ENCODE results near the gene ROR1.
"Not testable (repeated sequence)": the region's sequence is repeated elsewhere in the genome, so short reads cannot be mapped to it uniquely, and the experiment has no call there.

ROR1 gene

GRCh38 chr1:64186138-64186897 is 412.5 kb downstream of the ROR1 start:
- DNase-seq (ENCODE audit: low spot score): no peak

GRCh38 chr1:64186898-64187280 is 413.1 kb downstream of the ROR1 start:
- no peak for DNase-seq (ENCODE audit: low spot score)

- peak; percentile 37 for DNase-seq (ENCODE audit: low spot score)
Observed at GRCh38 chr1:64187646-64188045, 413.8 kb downstream of the ROR1 start.

- DNase-seq (ENCODE audit: low spot score): no peak
Observed at GRCh38 chr1:64192290-64192689, 418.5 kb downstream of the ROR1 start.

GRCh38 chr1:64194168-64195080 is 420.6 kb downstream of the ROR1 start:
- DNase-seq (ENCODE audit: low spot score): no peak

- DNase-seq (ENCODE audit: low spot score): no peak
Observed at GRCh38 chr1:64195081-64195395, 421.2 kb downstream of the ROR1 start.

GRCh38 chr1:64196074-64196870 is 422.5 kb downstream of the ROR1 start:
- no peak for DNase-seq (ENCODE audit: low spot score)

GRCh38 chr1:64197076-64197475 is 423.3 kb downstream of the ROR1 start:
- DNase-seq (ENCODE audit: low spot score): no peak

- no peak for DNase-seq (ENCODE audit: low spot score)
Observed at GRCh38 chr1:64199154-64199553, 425.3 kb downstream of the ROR1 start.

- DNase-seq (ENCODE audit: low spot score): no peak
Observed at GRCh38 chr1:64200064-64200463, 426.2 kb downstream of the ROR1 start.

- no peak for DNase-seq (ENCODE audit: low spot score)
Observed at GRCh38 chr1:64203420-64203819, 429.6 kb downstream of the ROR1 start, which contains the start of gene UBE2U. Gene UBE2U (plus strand): TSS chr1:64203623. CDS start chr1:64204051, 428 bp downstream.

GRCh38 chr1:64209221-64209620 is 435.4 kb downstream of the ROR1 start:
- DNase-seq (ENCODE audit: low spot score): no peak

GRCh38 chr1:64212031-64212430 is 438.2 kb downstream of the ROR1 start:
- DNase-seq (ENCODE audit: low spot score): no peak

- DNase-seq (ENCODE audit: low spot score): no peak
Observed at GRCh38 chr1:64215576-64215975, 441.8 kb downstream of the ROR1 start.

- no peak for DNase-seq (ENCODE audit: low spot score)
Observed at GRCh38 chr1:64220241-64220640, 446.4 kb downstream of the ROR1 start.

- DNase-seq (ENCODE audit: low spot score): peak; percentile 16
Observed at GRCh38 chr1:64223329-64224151, 449.7 kb downstream of the ROR1 start.

GRCh38 chr1:64224236-64224635 is 450.4 kb downstream of the ROR1 start:
- DNase-seq (ENCODE audit: low spot score): not testable (repeated sequence)

- DNase-seq (ENCODE audit: low spot score): no peak
Observed at GRCh38 chr1:64228167-64228957, 454.5 kb downstream of the ROR1 start.

- DNase-seq (ENCODE audit: low spot score): no peak
Observed at GRCh38 chr1:64229307-64229706, 455.5 kb downstream of the ROR1 start.
